Left cardiac atrium (tissue), 4 donors: ENCODE data around the gene OR1F1. TPM values are rescaled to one million over a fixed set of nuclear protein-coding genes. Genes with fewer than 3 reads are reported as not detected.
"Not testable (repeated sequence)": the region's sequence is repeated elsewhere in the genome, so short reads cannot be mapped to it uniquely, and the experiment has no call there.

ENCODE experiments used
- ATAC-seq, 2 donors: fragments of 200-7000 bp; cut with Tn5 transposase; one replicate each; pipeline ENCODE4 v1.9.1; 2020; ENCODE audit warnings: mild to moderate bottlenecking in 2 of 2, moderate library complexity in 2 of 2
- DNase-seq: peaks from one replicate; pipeline ENCODE4 v3.0.0-alpha.2; 2020
- intact Hi-C, 2 donors: fragments of 100-400 bp; cut with DNase I; formaldehyde crosslinking; loops; one replicate each; pipeline versions ENCODE4 v1.14.1 to v1.15.1; 2022 to 2023
- total RNA-seq, 2 donors: library from RNA; stranded (reverse); fragmentation: NEBNext Ultra II Directional; extraction: Animal tissue kit (Norgen Biotek cat#: 25700); gene quantifications; one replicate each; pipeline ENCODE4 v1.2.1, GENCODE V29; 2021
- donor health status: DM: no; HTN: yes; CAD: no.
- donor health status: DM: no; HTN: yes; CAD: no; lungs with severe emphysema.
- donor health status: DM: yes; HTN: yes; CAD: no.
- donor health status: Dilated cardiomyopathy.

Gene OR1F1
- total RNA-seq, 2 donors from 2014 or later = not detected

DNA sequence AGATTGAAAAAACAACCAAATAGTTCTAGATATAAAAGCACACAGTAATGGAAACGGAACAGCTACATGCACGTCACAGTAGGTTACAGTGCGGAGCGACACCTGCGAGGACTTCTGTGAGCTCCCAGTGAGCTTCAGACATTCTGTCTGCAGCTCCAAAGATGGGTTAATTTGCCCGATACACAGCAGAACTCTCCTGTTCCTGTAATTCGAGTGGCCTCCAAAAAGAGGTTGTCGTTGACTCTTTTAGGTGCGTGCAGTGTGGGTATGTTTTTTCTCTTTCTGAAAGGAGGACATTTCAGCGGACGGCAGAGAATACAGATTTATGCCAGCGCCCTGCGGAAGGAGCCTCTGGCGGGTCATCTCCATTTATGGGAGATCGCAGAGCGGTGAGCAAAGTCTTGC, 2.9 kb downstream of the OR1F1 start:
- no peak for DNase-seq
- intact Hi-C loops = loop anchor here in 1 of 2 donors (10.0 kb wide), 1 partner anchor 134 kb away; no protein-coding TSS in a partner anchor
- ATAC-seq = no peak

- intact Hi-C loops = loop anchor here in 1 of 2 donors (10.0 kb wide), 1 partner anchor 132 kb away; no protein-coding TSS in a partner anchor
- DNase-seq (no peak), ATAC-seq (no peak)
Measured at GRCh38 chr16:3192476-3193019, 4.5 kb downstream of the OR1F1 start.

GRCh38 chr16:3193221-3194212, 5.5 kb downstream of the OR1F1 start:
- ATAC-seq (no peak), DNase-seq (no peak)
- intact Hi-C loops = loop anchor here in 1 of 2 donors (10.0 kb wide), 1 partner anchor 131 kb away; no protein-coding TSS in a partner anchor

- intact Hi-C loops = loop anchor here in 1 of 2 donors (10.0 kb wide), 1 partner anchor 130 kb away; no protein-coding TSS in a partner anchor
- ATAC-seq = no peak
Measured at GRCh38 chr16:3194792-3195191, 6.8 kb downstream of the OR1F1 start.

GRCh38 chr16:3195975-3196374, 8.0 kb downstream of the OR1F1 start:
- no peak for DNase-seq
- no peak for ATAC-seq
- intact Hi-C loops = loop anchor here in 1 of 2 donors (10.0 kb wide), 1 partner anchor 129 kb away; no protein-coding TSS in a partner anchor

More at GRCh38 chr16:3194792-3195191, 6.8 kb downstream of the OR1F1 start:
- no peak for DNase-seq

DNA sequence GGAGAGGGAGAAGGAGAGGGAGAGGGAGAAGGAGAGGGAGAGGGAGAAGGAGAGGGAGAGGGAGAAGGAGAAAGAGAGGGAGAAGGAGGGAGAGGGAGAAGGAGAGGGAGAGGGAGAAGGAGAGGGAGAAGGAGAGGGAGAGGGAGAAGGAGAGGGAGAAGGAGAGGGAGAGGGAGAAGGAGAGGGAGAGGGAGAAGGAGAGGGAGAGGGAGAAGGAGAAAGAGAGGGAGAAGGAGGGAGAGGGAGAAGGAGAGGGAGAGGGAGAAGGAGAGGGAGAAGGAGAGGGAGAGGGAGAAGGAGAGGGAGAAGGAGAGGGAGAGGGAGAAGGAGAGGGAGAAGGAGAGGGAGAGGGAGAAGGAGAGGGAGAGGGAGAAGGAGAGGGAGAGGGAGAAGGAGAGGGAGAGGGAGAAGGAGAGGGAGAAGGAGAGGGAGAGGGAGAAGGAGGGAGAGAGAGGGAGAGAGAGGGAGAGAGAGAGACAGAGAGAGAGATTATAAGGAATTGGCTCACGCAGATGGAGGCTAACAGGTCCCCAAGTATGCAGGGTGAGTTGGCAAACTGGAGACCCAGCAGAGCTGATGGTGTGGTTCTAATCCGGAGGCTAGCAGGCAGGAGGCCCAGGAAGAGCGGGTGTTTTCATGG, 9.8 kb downstream of the OR1F1 start:
- ATAC-seq, DNase-seq: not testable (repeated sequence)
- intact Hi-C loops = loop anchor here in 1 of 2 donors (10.0 kb wide), 1 partner anchor 127 kb away; no protein-coding TSS in a partner anchor

DNA sequence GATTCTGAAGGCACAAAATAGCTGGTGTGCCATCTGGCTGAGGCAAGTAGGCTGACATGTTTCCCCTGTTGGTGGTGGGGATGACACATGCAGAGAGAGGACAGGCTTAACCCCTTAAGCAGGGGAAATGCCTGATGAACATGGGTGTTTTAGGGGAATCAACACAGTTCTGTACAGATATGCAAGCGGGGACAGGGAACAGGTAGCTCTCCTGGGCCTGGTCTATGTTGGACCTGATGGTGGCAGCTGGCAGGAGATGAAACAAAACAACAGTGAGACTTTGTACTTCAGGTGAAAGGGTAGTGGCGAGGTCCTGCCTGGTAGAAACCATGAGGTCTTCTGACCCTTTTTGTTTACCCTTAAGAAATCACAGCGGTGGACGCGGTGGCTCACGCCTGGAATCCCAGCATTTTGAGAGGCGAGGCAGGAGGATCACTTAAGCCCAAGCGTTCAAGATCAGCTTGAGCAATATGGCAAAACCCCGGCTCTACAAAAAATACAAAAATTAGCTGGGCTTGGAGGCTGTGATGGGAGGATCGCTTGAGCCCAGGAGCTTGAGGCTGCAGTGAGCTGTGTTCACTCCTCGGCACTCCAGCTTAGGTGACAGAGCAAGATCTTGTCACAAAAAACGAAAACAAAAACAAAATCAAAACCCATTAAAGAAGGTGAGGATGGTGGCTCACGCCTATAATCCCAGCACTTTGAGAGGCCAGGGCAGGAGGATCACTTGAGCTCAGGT, 10.5 kb downstream of the OR1F1 start:
- DNase-seq (no peak), ATAC-seq (no peak)
- intact Hi-C loops = loop anchor here in 1 of 2 donors (10.0 kb wide), 1 partner anchor 126 kb away; no protein-coding TSS in a partner anchor

DNA sequence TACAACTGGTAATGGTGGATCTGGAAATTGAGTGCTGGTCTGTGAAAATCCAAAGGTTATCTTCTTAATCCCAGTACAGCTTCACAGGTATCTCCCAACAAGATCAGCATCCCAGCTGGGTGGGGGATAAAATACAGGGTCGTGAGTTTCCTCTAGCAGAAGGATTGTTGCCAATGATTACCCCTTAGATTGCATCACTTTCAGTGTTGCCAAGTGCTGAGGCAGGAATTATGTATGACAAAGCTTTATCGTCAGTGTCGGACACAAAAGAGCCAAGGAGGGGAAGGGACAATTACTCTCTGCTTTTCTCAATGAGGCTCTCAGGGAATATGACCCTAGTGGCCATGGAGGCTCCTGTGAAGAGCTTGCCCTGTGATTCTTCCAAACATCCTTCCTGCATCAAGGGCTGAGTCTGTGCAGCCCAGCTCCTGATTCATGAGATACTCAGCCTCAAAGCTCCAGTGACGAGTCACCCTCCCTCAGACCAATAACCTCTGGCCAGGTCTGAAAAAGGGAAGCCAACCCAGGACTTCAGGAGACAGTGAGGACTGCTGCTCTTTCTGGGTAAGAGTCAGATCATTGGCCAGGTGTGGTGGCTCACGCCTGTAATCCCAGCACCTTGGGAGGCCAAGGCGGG, 15.0 kb downstream of the OR1F1 start:
- ATAC-seq (no peak), DNase-seq (no peak)
- intact Hi-C loops = no loop called here

DNA sequence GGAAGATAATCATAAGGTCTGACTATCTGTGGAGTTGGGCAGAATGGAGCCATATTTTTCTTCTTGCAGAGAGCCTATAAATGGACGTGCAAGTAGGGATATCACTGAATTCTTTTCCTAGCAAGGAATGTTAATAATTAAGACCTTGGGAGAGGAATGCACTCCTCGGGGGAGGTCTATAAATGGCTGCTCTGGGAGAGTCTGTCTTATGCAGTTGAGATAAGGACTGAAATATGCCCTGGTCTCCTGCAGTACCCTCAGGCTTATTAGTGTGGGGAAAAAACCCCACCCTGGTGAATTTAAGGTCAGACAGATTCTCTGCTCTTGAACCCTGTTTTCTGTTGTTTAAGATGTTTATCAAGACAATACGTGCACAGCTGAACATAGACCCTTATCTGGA, 17.9 kb downstream of the OR1F1 start:
- intact Hi-C loops, DNase-seq, ATAC-seq: not testable (repeated sequence)

GRCh38 chr16:3207086-3207953, 19.3 kb downstream of the OR1F1 start:
- intact Hi-C loops = no loop called here
- ATAC-seq = no peak
- no peak for DNase-seq

DNA sequence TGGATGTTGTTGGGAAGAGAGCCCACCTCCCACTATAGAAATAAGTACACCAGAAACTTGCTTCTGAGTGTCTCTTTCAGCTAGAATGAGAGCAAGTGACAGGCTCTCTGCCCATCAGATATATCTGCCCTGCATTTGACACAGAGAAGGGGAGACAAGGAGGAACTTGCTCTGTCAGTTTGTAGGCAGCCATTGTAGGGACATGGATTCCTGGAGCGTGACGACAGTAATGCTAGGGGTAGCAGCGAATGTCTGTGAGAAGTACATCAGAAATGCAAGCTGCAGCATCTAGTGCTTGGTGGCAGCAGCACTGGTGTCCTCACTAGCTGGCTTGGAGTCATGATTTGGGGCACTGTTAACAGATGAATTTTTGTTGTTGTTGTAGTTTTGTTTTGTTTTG, 24.0 kb downstream of the OR1F1 start:
- DNase-seq (no peak), ATAC-seq (no peak)
- intact Hi-C loops = no loop called here

GRCh38 chr16:3212567-3212966, 24.6 kb downstream of the OR1F1 start:
- ATAC-seq = no peak
- intact Hi-C loops = no loop called here
- DNase-seq = no peak

GRCh38 chr16:3214904-3215600, 27.0 kb downstream of the OR1F1 start:
- intact Hi-C loops = no loop called here
- DNase-seq (no peak), ATAC-seq (no peak)

DNA sequence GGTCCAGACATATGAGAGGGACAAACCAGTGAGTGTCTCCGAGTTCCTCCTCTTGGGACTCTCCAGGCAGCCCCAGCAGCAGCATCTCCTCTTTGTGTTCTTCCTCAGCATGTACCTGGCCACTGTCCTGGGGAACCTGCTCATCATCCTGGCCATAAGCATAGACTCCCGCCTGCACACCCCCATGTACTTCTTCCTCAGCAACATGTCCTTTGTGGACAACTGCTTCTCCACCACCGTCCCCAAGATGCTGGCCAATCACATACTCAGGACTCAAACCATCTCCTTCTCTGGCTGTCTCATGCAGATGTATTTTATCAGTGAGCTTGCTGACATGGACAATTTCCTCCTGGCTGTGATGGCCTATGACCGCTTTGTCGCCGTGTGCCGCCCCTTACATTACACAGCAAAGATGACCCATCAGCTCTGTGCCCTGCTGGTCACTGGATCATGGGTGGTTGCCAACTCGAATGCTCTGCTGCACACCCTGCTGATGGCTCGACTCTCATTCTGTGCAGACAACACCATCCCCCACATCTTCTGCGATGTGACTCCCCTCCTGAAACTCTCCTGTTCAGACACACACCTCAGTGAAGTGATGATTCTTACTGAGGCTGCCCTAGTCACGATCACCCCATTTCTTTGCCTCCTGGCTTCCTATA, 27.7 kb downstream of the OR1F1 start:
- DNase-seq (no peak), ATAC-seq (no peak)
- intact Hi-C loops = no loop called here

DNA sequence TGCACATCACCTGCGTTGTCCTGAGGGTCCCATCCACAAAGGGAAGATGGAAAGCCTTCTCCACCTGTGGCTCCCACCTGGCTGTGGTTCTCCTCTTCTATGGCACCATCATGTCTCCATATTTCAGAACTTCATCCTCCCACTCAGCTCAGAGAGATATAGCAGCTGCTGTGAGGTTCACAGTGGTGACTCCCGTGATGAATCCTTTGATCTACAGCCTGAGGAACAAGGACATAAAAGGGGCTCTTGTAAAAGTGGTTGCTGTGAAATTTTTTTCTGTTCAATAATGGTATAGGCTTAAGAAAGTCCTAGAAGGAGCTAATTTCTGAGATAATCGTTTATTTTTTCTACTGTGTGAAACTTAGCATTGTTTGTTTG, 28.2 kb downstream of the OR1F1 start:
- no peak for DNase-seq
- ATAC-seq = no peak
- intact Hi-C loops = no loop called here

DNA sequence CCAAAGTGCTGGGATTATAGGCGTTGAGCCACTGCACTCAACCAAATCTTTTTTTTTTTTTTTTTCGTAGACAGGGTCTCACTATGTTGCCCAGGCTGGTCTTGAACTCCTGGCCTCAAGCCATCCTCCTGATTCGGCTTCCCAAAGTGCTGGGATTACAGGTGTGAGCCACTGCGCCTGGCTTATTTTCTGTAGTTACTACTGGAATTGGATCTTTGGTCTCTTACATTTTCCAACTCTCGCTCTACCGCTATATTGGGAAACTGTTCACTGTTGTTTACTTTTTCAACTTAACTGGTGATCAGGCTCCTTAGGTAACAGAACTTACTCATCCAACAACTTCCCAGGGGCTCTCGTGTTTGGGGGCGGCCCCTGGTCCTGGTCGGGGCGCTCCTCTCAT, 32.8 kb downstream of the OR1F1 start:
- no peak for ATAC-seq
- DNase-seq = no peak
- intact Hi-C loops = no loop called here
